Forelimb muscle (tissue), 1 donor: ENCODE data around the gene FBXO10. TPM values are rescaled to one million over a fixed set of nuclear protein-coding genes. Genes with fewer than 3 reads are reported as not detected.
"Not testable (repeated sequence)": the region's sequence is repeated elsewhere in the genome, so short reads cannot be mapped to it uniquely, and the experiment has no call there.

Experiments
- DNase-seq: peaks from one replicate; pipeline ENCODE4 v3.0.0-alpha.2; 2013; ENCODE audit warnings: low read depth
- polyA plus RNA-seq: library from polyadenylated mRNA; unstranded; fragments of 120-200 nt; gene quantifications from one replicate; pipeline ENCODE4 v1.2.1, GENCODE V29; 2013; ENCODE audit not compliant: insufficient read length

The FBXO10 gene
- polyA plus RNA-seq, 1 donor, result 39.4 TPM

DNA sequence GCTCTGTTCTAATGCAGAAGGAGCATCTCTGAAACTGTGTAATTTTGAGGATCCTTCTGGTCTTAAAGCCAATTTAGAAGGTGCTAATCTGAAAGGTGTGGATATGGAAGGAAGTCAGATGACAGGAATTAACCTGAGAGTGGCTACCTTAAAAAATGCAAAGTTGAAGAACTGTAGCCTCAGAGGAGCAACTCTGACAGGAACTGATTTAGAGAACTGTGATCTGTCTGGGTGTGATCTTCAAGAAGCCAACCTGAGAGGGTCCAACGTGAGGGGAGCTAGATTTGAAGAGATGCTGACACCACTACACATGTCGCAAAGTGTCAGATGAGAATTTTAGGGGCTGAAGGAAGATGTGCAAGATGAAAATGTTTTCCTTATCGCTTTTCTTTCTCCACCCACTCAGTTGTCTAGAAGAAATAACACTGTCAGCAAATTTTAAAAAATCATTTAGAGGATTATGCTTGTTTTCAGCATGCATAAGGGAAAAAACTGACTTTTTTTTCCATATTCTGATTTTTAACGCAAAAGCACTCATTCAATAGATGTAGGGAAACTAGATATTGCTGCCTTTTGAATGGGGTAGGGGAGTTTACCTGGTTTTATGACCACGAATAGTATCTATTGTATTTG lies 98.1 kb downstream of the FBXO10 start:
- not testable (repeated sequence) for DNase-seq

DNA sequence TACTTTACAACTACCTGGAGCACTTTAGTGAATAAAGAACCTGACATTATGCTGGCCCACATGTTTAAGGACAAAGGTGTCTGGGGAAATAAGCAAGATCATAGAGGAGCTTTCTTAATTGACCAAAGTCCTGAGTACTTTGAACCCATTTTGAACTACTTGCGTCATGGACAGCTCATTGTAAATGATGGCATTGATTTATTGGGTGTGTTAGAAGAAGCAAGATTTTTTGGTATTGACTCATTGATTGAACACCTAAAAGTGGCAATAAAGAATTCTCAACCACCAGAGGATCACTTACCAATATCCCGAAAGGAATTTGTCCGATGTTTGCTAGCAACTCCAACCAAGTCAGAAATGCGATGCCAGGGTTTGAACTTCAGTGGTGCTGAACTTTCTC lies 98.7 kb downstream of the FBXO10 start:
- DNase-seq, result not testable (repeated sequence)

DNA sequence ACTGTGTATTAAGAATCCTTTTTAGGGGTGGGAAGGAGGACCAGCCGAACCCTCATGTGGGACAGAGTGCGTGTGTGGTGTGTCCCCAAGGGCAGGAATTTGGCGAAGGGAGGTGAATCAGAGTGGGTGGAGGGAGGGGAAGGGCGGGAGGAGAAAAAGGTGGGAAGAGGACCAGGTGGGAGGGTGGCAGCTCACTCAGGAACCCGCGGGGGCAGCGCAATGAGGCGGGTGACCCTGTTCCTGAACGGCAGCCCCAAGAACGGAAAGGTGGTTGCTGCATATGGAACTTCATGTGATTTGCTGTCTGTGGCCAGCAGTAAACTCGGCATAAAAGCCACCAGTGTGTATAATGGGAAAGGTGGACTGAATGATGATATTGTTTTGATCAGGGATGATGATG lies 99.2 kb downstream of the FBXO10 start:
- no peak for DNase-seq

DNA sequence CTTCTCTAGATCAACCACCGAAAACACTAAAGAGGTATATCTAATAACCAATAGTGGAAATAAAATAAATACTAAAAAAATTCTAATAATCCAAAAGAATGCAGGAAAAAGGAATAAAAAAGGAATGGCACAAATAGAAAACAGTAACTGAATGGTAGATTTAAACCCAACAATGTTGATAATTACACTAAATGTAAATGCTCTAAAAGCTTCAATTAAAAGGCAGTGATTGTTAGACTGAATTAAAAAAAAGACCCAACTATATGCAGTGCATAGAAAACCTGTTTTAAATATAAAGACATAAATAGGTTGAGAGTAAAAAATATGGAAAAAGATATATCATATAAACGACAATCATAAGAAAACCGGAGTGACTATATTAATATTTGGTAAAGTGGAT lies 101.7 kb downstream of the FBXO10 start:
- no peak for DNase-seq

DNA sequence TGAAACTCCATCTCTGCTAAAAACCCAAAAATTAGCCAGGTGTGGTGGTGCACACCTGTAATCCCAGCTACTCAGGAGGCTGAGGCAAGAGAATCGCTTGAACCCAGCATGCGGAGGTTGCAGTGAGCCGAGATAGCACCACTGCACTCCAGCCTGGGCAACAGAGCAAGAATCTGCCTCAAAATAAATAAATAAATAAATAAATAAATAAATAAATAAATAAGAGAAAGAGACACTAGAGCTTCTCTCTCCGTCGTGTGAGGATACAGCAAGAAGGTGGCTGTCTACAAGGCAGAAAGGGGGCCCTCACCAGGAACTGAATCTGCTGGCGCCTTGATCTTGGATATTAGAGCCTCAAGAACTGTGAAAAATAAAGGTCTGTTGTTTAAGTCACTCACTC lies 102.2 kb downstream of the FBXO10 start:
- DNase-seq, result not testable (repeated sequence)

DNA sequence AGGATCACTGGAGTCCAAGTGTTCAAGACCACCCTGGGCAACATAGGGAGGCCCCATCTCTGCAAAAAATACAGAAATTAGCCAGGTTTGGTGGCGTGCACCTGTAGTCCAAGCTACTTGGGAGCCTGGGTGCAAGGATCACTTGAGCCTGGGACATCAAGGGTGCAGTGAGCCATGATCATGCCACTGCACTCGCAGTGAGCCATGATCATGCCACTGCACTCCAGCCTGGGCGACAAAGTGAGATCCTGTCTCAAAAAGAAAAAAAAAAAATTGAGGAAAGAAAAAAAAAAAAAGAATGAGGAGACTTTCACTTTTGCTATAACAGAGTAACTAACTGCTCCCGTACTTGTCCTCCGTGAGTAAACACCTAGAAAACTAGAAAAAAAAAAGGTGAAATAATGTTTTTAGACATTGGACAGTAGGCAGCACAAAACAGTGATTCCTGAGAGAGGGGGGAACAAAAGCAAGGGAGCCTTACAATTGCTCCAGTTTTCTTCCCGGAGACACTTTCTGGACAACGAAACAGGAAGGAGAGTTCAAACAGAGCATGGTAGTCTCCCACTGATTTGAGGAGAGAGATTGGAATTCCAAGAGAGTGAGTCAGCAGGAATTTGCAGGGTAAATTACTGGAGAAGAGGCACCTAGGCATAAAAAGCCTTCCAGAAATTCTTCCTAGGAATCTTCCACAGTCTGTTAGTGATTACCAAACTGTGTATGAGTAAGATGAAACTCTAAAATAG lies 104.1 kb downstream of the FBXO10 start:
- no peak for DNase-seq

DNA sequence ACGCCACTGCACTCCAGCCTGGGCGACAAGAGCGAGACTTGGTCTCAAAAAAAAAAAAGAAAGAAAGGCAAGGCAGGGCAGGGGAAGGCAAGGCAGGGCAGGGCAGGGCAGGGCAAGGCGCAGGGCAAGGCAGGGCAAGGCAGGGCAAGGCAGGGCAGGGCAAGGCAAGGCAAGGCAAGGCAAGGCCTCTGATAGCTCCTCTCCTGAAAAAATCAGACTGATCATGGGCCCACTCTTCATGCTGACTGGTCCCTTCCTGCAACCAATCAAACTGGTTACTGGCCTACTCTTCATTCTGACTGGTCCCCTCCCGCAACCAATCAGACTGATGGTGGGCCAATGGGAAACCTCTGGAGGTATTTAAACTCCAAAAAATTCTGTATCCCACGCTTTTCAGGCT lies 107.6 kb downstream of the FBXO10 start:
- DNase-seq, result no peak

DNA sequence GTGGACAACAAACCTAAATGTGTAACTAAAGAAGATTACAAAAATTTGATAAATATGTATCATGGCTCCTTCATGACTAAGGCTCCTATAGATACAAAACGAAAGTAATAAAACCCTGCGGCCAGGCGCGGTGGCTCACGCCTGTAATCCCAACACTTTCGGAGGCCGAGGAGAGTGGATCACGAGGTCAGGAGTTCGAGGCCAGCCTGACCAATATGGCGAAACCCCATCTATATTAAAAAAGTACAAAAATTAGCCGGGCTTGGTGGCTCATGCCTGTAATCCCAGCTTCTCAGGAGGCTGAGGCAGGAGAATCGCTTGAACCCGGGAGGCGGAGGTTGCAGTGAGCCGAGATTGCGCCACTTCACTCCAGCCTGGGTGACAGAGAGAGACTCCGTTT lies 108.7 kb downstream of the FBXO10 start:
- not testable (repeated sequence) for DNase-seq

DNA sequence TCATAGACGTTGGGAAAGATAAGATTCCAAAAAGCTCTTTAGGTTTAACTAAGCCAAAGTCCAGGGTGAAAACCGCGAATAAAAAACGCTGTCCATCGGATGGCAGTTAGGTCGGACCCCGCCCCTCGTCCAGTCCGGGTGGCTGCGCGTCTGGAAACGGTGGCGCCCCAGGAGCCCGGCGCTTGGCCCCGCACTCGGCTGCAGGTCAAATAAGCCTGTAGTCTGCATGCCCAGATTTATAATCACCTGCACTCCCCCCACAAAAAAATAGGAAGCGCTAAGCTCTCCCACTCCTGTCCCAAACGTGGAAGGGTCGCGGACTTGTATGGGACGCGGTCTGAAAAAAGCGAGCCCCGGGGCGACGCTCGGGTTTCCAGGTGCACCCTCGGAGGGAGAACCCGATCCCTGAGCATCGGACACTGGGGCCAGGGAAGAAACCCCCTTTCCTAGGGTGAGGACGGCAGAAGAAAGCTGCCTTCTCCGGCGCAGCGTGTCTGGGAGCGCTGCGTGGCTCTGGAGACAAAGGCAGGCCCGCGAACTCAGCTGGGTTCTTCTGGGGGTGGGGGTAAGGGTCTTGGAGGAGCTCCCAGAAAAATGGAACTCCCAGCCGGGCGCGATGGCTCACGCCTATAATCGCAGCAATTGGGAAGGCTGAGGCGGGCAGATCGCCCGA lies 110.0 kb downstream of the FBXO10 start:
- DNase-seq, result peak; percentile 59

DNA sequence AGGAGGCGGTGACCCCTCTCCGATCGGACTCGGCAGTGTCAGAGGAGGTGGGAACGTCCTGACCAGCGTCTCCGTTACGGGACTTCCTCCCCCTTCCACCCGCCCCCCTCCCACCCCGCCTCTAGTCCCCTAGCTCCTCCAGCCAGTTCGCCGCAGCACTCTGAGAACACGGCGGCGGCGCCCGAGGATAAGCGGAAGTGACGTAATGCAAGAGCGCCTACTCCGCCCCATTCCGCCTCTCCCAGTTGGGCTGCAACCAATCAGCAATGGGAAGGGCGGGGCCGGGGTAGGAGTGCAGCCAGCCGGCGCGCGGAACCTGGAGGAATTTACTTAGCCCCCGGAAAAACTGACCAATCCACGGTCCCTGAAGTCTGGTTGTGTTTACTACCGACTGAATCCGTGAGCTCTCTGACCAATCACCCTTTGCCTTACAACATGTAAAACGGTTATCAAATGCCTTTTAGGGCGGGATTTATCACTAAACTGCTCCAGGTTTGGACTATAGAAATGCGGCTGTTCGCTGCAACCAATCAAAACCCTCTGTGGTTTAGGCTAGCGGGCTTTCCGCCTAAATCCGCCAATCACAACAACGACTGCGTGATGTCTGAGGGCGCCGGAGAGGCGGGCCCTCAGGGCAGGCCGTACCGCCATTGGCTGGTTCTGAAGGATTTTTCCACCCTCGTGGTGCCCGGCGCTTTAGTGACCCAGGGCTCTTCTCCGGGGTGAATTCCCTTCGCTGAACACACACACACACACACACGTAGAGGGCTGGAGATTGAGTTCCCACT lies 110.7 kb downstream of the FBXO10 start, which contains the start of gene ZBTB5:
Gene ZBTB5, minus strand, starts transcription at position 202 of the 788 bp plus-strand sequence. CDS start 22,899 bp downstream, outside the sequence.
- peak; percentile 99 for DNase-seq

DNA sequence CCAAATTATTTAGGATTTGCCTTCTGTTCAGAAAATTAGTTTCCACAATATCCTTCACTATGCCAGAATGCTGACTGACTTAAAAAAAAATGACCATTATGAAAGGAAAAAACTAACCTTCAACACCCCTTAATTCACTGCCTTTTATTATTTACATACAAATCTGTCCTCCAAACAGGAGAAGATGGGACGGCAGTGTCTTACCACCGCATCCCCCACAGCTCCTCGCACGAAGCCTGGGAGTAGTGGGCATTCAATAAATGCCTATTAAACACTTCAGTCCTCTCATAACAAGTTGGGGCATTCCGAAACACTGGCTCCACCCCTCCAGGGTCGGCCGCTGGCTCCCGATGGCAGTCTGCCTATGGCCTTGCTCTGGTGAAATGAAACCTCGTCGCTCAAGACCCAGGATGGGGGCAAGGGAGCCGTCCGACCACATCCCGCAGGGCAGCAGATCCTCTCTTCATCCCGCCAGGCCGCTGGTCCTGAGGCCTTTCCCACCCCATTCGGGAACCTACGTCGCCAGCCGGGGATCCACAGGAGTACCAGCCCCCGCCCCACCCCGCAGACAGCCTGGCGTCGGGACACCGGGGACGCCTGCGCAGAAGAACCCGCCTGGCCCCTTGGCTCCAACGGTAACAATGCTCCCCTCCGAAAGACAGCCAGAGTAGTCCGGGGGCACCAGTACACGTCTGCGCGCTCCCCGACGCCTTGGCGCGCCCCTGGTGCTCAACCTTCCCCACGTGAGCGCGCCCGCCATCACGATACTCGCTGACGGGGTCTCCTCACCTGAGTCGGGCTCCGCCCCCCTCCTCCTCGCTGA lies 111.5 kb downstream of the FBXO10 start:
- DNase-seq, result no peak

DNA sequence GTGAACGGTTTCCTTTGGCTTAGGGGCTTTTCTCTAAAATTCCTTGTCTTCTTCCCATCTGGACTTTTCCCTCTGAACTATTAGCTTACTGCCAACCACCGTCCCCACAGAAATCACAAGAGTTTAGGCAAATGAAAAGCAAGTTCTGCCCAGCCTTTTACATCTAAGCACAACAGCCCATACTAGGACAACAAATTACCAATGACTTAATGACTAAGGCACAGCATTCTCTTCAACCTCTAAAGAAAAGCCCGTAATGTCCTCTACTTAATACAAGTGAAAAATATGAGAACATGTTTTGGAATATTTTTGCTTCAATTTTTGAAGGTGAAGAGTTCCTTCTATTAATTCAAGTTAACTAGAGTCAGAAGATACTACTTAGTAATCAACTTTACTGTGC lies 112.2 kb downstream of the FBXO10 start:
- no peak for DNase-seq

Other genes starting within 250 kb of the FBXO10 start
- gene GRHPR, start 153.7 kb downstream of the FBXO10 start, polyA plus RNA-seq, result 124 TPM
- gene ZBTB5, start 110.9 kb downstream of the FBXO10 start, polyA plus RNA-seq, result 14.8 TPM
- 27.3 TPM for gene POLR1E, start 90.4 kb downstream of the FBXO10 start, polyA plus RNA-seq
- 68.8 TPM for gene TOMM5, start 16.2 kb upstream of the FBXO10 start, polyA plus RNA-seq
- 12.5 TPM for gene FRMPD1, start 74.6 kb upstream of the FBXO10 start, polyA plus RNA-seq
- 11.4 TPM for gene TRMT10B, start 177.4 kb upstream of the FBXO10 start, polyA plus RNA-seq
- 23.2 TPM for gene EXOSC3, start 208.7 kb upstream of the FBXO10 start, polyA plus RNA-seq
- 21.1 TPM for gene DCAF10, start 224.4 kb upstream of the FBXO10 start, polyA plus RNA-seq